Right renal cortex interstitium (tissue), 3 donors: Measurements from ENCODE around the gene EYA3. TPM values are rescaled to one million over a fixed set of nuclear protein-coding genes. Genes with fewer than 3 reads are reported as not detected.
A peak's percentile ranks its signal among the peaks of the same experiment; 100 is the strongest.

Experiments
- DNase-seq, 3 donors: peaks; one replicate each; pipeline ENCODE4 v3.0.0-alpha.2; 2013; ENCODE audit warnings: low read depth in 3 of 3, low spot score in 2 of 3
- polyA plus RNA-seq, 3 donors: library from polyadenylated mRNA; unstranded; fragments of 120-200 nt; gene quantifications; one replicate each; pipeline ENCODE4 v1.2.1, GENCODE V29; 2013; ENCODE audit not compliant: insufficient read length in 3 of 3

Gene EYA3
- polyA plus RNA-seq, 3 donors: 55.8 to 61.9 (median 56.6) TPM

DNA sequence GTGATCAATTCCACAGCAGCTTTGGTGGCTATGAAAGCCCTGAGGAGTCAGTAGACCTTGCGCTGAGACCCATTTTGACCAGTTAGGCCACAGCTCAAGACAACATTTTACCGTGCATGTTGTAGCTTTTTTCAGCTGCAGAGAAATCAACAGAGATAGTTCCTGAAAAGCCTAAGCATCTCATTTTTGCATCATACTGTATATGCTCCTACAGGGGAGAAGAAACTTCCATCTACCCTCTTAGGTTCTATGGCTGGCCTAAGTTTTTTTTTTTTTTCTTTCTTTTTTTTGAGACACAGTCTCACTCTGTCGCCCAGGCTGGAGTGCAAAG is 24.8 kb upstream of the EYA3 start:
- DNase-seq: no peak

DNA sequence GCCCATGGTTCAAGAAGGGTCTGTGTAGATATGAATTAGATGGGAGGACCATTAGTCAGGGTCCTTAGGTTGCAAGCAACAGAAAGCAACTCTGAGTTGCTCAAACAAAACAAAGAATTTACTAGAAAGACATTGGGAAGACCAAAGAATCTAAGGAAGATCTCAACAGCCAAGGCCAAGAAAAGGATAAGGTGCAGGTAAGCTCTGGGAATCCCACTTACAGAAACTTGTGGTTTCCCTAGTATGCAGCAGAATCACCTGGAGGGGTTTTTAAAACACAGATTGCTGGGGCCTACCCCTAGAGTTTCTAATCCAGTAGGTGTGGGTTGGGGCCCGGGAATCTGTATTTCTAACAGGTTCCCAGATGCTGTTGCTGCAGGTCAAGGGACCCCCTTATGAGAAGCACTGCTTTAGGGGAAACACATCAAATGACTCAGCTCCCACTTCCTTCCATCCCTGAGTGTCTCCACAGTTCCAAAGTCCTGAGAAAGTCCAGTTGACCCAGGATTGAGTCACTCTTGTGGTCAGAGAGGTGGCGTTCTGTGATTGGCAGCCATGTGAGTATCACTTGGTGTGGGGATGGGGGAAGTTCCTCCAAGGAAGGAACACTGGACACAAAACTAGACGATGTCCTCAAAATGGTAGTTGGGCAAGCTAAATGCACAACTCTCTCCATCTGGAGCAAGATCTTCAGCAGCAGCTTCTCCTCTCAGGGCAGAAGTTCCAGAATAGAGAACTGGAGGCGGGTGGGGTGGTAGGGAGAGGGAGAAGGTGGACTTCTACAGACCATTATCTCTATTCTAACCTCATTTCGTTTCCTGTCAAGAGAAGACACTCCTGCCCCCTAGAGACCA is 24.2 kb upstream of the EYA3 start:
- DNase-seq: no peak

DNA sequence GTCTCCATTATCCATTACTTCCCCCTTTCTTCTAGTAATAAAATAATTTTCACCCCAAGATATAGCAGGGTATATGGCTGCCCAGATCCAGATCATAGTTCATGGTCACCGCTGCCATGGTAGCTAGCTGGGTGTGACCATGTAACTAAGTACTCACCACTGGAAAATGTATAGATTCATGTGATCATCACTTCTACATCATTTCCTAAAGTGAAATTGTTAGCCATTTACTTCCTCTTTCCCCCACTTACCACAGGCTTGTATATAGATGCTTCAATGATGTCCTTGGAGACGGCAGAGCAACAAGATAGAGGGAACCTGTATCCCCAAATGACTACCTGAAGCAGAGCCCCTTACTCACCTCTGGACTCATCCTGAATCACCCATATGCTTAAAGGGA is 22.7 kb upstream of the EYA3 start:
- DNase-seq: no peak

DNA sequence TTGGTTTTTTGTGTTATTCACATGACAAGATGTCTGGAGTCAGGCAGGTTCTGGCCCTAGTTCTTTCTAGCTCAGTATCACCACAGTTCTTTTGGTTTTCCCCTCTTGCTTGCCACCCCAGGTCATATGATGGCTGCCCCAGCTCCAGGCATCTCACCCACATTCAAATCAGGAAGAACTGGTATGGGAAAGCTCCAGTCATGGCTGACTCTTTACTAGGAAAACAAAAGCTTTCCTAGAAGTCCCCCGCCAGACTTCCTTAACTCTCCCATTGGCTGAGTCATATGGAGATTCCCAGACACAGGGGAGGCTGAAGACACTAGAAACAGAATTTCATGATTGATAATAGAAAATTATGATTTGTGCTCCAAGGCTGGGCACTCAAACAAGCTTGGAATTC is 22.1 kb upstream of the EYA3 start:
- no peak for DNase-seq

DNA sequence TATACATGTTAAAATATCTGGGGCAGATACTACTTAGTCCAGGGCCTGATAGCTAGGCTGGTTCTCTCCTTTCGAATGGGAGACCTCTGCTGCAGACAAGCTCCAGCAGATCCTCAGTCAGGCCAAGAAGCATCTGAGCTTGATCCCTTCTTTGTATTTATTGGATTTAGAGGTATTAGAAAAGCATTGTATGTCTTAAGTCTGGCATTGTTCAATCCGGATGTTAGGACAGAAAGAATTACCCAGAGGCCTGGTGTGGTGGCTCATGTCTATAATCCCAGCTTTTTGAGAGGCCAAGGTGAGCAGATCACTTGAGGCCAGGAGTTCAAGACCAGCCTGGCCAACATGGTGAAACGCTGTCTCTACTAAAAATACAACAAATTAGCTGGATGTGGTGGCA is 21.2 kb upstream of the EYA3 start:
- no peak for DNase-seq

DNA sequence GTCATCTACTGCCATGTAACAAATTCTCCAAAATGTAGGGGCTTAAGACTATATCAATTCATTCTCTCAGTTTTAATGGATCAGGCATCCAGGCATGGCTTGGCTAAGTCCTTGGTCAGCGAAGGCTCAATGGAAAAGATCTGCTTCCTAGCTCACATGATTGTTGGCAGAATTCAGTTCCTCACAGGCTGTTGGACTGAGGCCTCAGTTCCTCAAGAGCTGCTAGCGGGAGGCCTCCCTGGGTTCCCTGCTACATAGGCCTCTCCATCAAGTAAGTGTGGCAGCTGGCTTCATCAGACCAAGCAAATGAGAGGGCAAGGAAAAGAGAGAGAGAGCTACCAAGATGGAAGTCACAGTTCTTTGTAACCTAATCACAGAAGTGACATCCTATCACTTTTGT is 19.6 kb upstream of the EYA3 start:
- no peak for DNase-seq

DNA sequence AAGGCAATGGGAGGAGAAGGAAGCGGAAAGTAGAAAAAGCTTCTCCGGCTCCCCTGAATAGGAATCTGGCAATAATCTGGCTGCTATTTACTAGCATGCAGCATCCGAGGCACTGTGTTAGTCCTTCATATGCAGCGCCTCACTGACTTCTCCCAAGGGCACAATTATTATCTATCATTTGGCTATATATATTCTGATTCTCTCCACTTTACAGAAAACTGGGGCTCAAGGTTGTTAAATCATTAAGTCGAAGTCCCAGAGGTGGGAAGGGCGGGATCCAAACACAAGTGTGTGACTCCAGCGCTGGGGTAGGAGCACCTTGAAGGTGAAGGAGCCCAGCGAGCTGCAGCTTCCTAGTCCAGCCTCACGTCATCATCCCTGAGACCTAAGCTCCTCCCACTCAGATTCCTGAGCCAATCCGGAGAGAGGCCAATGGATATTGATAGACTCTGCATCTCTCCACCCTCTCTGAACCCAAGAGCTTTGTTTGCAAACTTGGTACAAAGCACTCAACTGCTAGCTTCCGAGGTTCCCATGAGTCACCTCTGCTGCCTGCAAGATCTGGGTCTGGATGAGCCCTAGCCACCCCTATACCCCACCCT is 16.6 kb upstream of the EYA3 start:
- peak in 1 of 3 donors; percentile 19 for DNase-seq

DNA sequence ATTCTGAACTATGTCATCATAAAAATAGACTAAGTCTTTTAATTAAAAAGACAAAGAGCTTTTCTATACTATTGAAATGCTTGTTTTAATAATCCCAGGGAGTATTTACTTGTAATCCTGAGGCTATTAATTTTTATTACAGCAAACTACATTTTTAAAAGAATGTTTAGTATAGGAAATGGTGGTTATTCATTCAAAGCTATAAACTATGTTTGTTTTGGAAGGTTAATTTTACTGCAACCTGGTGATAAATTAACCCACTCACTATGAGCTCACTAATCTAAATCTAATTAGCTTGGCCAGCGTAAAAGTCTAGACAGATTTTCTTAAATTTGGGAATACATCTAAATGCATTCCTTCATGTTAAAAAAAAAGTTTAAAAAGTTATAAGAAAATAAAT is 13.8 kb upstream of the EYA3 start:
- DNase-seq: peak in 1 of 3 donors; percentile 29

DNA sequence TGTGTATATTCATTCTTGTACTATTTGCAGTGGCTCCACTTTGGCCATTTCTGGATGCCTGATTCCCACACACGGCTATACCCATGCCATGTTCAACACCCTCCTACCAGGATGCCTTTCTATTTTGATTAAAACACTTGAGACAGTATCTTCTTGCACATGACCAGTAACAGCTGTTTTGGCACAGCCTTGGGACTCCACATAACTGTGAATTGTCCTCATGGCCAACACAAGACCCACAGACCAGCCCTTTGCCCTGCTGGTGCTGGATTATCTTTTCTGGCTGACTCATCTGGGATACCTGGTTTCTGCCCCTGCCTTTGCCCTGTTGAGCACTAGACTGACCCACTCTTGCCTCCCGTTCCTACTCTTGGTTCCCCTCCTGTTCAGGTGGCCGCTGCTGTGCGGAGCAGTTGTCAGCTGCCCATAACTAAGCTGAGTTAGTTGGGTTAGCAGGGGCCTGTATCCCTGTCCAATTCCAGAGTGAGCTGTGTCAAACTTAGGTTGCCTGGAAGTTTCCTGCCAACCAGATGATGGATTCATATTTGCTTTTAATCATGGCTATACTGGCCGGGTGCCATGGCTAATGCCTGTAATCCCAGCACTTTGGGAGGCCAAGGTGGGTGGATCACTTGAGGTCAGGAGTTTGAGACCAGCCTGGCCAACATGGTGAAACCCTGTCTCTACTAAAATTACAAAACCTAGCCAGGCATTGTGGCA is 10.8 kb upstream of the EYA3 start:
- DNase-seq: no peak

DNA sequence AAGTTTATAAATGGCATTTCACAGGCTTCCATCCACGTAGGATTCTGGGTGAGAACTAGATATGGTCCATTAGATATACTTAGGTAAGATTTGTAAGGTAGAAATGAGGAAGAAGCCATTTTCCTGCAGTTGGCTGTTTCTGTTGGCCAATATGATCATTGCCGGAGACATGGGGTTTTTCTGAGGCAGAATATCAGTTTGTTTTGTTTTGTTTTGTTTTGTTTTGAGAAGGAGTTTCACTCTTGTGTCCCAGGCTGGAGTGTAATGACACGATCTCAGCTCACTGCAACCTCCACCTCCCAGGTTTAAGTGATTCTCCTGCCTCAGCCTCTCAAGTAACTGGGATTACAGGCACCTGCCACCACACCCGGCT is 8.7 kb upstream of the EYA3 start:
- DNase-seq: no peak

DNA sequence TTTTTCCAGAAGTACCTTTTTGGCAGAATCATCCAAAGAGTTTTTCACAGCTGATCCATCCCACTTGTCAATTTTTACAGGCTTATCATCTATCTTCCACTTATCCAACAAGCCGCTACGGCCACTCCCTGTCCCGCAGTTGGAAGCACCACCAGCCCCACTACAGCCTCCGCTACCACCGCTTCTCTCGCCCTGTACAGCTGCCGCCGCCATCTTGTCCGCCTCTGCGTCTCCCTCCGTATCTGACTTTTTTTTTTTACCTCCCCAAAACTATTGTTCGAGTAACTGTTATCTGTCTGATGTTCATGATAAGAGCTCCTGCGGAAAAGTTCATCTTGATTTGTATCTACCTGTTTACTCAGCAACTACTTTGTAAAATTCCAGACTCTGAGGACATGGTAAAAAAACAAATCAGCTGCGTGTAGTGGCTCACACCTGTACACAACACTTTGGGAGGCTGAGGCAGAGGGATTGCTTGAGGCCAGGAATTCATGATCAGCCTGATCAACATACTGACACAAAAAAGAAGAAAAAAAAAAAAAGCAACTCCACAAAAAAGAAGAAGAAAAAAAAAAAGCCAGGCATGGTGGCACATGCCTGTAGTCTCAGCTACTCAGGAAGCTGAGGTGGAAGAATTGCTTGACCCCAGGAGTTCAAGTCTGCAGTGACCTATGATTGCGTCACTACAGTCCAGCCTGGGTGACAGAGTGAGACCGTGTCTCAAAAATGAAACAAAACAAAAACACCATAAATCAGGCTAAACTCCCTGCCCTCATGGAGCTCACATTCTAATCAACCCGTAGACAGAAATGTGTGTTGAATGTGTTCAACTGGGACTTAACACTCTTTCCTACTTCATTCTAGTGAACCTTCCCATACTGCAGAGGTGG is 8.0 kb upstream of the EYA3 start:
- no peak for DNase-seq

DNA sequence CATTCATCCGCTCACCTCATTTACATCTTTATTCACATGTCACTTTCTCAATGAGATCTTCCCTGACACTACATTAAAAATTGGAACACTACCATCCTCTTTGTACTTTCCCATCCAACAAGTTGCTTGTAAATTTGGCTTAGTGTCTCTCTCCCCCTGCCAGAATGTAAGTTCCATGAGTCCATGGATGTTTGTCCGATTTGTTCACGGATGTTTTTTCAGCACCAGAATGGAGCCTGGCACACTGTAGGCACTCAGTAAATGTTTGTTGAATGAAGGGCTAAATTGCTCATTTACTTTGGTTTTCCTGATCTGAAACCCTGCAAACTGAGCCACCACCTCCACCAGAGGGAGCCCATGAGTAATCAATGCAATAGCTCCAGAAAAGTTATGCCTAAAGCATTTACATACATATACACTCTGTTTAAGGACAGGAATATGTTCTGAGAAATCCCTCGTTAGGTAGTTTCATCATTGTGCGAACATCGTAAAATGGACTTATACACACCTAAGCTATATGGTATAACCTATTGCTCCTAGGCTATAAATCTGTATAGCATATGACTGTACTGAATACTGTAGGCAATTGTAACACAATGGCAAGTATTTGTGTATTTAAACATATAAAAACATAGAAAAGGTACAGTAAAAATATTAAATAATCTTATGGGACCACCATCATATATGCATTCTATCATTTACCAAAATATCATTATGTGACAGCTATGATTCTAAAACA is 2.8 kb upstream of the EYA3 start:
- peak in 1 of 3 donors; percentile 33 for DNase-seq

DNA sequence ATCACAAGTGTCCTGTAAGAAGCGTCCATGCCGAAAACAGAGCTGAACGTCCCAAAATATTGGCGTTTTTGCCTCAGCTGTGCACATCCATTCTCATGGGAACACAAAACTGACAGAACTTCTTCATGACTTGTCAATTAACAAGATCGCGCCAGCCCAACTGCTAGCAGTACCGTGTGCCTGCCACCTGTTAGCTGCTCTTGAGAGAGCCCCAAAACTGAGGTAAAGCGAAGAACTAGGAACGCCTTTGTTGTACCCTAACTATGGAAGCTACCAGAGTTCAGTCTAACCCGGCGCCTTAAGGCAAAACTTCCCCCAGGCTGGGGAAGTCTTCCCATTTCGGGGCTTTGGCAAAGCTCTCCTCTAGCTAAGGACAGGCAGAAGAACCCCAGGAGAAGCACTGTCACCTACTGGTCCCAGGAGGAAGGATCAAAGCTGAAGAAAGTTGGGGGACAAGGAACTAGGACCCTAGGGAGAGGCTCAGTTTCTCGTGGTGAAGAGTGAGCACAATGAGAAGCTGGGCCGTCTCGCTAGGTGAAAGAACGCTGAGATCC is 719 bp downstream of the EYA3 start:
- peak in 1 of 3 donors; percentile 24 for DNase-seq

DNA sequence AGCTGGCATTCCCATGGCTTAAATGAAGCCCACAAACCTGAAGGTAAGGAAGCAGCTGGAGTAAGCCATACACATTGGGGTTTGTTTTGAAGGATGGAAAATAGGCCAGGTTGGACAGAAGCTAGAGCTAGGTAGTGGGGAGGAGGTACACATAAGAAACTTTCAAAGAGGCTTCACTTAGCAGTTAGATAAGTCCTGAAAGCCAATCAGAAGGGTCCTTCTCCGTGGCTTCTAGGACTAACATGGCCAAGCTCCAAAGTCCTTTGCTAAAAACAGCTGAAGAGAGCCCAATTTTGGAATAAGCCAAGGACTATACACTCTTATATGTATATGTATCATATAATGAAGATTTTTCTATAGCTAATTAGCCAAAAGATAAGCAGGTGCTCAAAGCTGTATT is 1.8 kb downstream of the EYA3 start:
- no peak for DNase-seq

DNA sequence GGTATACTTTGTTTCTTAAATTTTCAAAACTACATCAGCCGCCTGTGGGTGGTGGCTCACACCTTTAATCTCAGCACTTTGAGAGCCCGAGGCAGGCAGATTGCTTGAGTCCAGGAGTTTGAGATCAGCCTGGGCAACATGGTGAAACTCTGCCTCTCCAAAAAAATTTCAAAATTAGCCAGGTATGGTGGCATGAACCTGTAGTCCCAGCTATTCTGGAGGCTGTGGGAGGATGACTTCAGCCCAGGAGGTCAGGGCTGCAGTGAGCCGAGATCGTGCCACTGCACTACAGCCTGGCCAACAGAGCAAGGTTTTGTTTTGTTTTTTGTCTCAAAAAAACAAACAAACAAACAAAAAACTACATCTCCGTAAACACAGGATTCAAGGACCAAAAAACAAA is 3.3 kb downstream of the EYA3 start:
- no peak for DNase-seq

DNA sequence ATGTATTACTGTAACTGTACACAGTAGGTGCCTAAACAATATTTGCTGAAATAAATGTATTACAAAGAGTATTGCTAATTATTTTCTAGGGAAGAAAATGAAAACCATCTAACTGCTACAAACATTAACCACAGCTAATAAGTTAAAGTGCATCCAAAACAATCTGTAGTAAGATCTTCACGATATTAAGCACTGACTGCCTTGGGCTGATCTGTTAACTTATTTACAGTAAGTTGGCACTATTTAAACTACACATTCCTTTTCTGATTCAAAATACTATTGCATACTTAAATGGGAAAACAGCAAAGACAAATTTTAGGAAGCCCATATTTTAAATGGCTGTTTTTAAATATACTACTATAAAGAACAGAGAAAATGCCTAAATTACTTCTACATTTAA is 4.5 kb downstream of the EYA3 start:
- no peak for DNase-seq

DNA sequence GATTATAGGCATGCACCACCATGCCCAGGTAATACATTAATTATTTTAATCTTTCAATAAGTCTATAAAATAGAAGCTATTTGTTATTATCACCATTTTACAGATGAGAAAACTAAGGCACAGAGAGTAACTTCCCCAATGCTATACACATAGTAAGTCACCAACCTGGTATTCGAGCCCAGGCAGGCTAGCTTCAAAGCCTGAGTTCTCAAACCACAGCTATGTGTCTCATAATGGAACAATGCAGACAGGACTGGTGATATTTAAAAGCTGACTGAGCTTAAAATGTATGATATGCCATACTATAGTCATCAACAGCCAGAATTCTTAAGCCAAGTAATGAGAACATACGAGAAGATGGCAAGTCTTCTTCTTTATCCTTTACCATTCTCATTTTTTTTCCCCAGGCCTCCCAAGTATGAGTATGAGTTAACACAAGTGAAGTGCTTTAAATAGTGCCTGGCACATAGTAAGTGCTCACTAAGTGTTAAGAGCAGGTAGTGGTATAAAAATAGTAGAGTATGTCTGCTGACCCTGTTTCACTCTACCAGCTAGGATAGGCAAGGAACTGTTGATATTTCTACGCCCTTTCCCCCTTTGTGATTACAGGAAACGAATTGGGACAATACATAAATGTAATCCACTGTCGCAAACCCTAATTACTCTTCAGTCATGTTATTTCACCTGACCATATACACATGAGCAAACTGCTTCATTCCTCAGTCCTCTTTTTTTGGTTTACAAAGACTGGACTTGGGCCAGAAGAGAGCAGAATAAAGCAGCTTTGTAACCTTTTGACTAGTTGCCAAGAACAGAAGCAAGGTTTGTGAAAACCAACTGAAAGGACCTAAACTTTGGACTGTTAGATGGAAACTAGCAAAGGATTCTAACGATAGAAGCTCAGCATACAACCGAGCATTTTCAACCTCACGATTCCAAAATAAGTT is 9.5 kb downstream of the EYA3 start:
- no peak for DNase-seq

DNA sequence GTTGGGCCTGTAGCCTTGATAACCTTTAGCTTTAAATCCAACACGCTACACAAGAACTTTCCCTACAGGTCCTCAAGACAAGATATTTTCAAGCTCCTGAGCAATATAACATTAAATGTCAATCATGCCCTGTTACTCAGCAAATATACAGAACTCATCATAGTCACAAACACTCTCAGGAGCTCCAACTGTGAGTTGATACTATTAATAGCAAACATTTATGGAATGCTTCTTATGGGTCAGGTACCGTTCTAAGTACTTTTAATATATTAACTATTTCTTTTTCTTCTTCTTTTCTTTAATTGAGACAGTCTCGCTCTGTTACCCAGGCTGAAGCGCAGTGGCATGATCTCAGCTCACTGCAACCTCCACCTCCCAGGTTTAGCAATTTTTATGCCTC is 10.1 kb downstream of the EYA3 start:
- DNase-seq: no peak
